Type B pancreatic cell (in vitro differentiated cells): Measurements from ENCODE around the gene CHCHD4. TPM values are rescaled to one million over a fixed set of nuclear protein-coding genes. Genes with fewer than 3 reads are reported as not detected.

ENCODE experiments used
- DNase-seq: peaks from one replicate; pipeline ENCODE4 v3.0.0; 2021; ENCODE audit warnings: mixed read lengths; ENCODE audit not compliant: unreplicated experiment; ENCODE audit errors: extremely low spot score
- H3K27ac Mint-ChIP-seq: 2 replicates; pipeline ENCODE4 v1.8.0; 2021; ENCODE audit warnings: mild to moderate bottlenecking, mixed read lengths
- H3K27me3 Mint-ChIP-seq: 2 replicates; pipeline ENCODE4 v1.8.0; 2021; ENCODE audit warnings: mixed read lengths
- H3K36me3 Mint-ChIP-seq: 2 replicates; pipeline ENCODE4 v1.8.0; 2021; ENCODE audit warnings: mixed read lengths
- H3K4me1 Mint-ChIP-seq: one replicate; pipeline ENCODE4 v1.8.0; 2021; ENCODE audit warnings: mixed read lengths; ENCODE audit not compliant: unreplicated experiment
- H3K4me3 Mint-ChIP-seq: 2 replicates; pipeline ENCODE4 v1.8.0; 2021; ENCODE audit warnings: mild to moderate bottlenecking, mixed read lengths
- H3K9me3 Mint-ChIP-seq: 2 replicates; pipeline ENCODE4 v1.8.0; 2021; ENCODE audit warnings: mixed read lengths
- CTCF ChIP-seq: fragments of 200-600 bp; sonication (generic); conservative IDR thresholded peaks from 2 replicates; pipeline ENCODE4 v1.5.0; 2021; ENCODE audit warnings: antibody characterized with exemption, mild to moderate bottlenecking
- total RNA-seq: library from RNA; stranded (reverse); gene quantifications from 2 replicates; pipeline ENCODE4 v1.2.1, GENCODE V29; 2021; ENCODE audit warnings: low replicate concordance

Gene CHCHD4
- total RNA-seq, 1 donor from 2014 or later = 14.1 TPM

DNA sequence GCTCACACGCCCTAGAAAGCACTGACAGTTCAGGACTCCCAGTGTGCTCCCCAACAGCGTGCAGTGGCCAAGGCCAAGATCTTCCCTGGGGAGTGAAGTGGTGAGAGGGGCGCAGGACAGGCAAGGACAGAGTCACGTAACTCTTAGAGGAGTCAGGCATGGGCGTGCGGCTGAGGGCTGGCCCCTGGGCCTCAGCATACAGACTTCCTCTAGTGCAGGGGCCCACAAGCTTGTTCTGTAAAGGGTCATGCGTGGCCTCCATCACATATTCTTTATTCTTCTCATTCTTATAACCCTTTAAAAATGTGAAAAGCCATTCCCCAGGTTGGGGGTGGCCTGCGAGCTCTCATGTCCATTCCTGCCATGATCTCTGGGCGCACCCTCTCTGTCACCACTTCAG is 25.4 kb upstream of the CHCHD4 start:
- TF ChIP-seq CTCF = no peak
- Mint-ChIP-seq H3K27ac (no peak overlapping the region), H3K4me1 (peaks cover 3% of the 10 kb centered on the region), H3K9me3 (no peaks in the 10 kb centered on the region), H3K4me3 (no peak overlapping the region), H3K27me3 (no peaks in the 10 kb centered on the region), H3K36me3 (peaks cover 17% of the 10 kb centered on the region)
- peak; percentile 53 for DNase-seq

GRCh38 chr3:14148041-14148985 is 23.6 kb upstream of the CHCHD4 start:
- peaks cover 13% of the 10 kb centered on the region for H3K36me3 Mint-ChIP-seq
- peak; percentile 52 for TF ChIP-seq CTCF
- no peak overlapping the region for H3K27ac Mint-ChIP-seq
- peaks cover 14% of the 10 kb centered on the region for H3K4me1 Mint-ChIP-seq
- H3K27me3 Mint-ChIP-seq = no peaks in the 10 kb centered on the region
- H3K9me3 Mint-ChIP-seq = no peaks in the 10 kb centered on the region
- H3K4me3 Mint-ChIP-seq = no peak overlapping the region
- DNase-seq = peak; percentile 60

DNA sequence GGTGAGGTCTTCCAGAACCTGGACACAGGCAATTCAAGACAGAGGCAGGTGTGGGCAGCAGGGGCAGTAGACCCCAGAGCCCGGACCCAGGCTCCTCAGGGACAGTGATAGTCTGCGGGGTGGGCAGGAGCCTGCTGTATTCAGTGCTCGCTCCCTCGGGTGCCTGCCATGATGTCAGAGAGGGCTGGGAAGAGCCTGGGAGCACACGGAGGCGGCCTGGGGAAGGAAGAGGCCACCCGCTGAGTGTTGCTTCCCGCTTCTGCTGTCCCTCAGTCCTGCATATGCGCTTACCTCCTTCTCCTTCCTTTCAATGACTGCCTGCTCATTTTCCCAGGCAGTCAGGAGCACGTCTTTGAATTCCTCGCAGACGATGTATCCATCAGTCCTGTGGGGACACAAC is 22.9 kb upstream of the CHCHD4 start:
- Mint-ChIP-seq H3K9me3 (no peaks in the 10 kb centered on the region), H3K27ac (no peak overlapping the region), H3K27me3 (no peaks in the 10 kb centered on the region), H3K36me3 (peaks cover 13% of the 10 kb centered on the region), H3K4me3 (no peak overlapping the region), H3K4me1 (peaks cover 19% of the 10 kb centered on the region)
- peak; percentile 39 for DNase-seq
- no peak for TF ChIP-seq CTCF

DNA sequence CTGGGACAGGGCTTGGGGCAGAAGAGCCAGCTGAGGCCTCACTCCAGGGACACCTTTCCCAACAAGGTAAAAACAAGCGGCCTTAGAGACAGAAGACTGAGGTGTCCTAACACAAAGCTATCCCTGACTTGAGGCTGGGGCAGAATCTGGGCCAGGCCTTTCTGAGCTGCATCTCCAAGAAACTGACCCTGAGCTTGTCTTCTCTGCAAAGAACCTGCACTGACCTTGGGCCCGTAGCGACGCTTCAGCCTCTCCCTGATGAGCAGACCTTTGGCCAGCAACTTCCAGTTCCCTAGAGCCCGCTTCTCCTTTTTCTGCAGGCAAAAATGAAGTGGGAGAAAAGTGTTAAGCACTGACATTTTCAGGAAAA is 22.4 kb upstream of the CHCHD4 start:
- no peak for TF ChIP-seq CTCF
- Mint-ChIP-seq H3K27me3 (no peaks in the 10 kb centered on the region), H3K4me1 (peaks cover 21% of the 10 kb centered on the region), H3K4me3 (no peak overlapping the region), H3K36me3 (peaks cover 13% of the 10 kb centered on the region), H3K9me3 (no peaks in the 10 kb centered on the region), H3K27ac (no peak overlapping the region)
- peak; percentile 44 for DNase-seq

DNA sequence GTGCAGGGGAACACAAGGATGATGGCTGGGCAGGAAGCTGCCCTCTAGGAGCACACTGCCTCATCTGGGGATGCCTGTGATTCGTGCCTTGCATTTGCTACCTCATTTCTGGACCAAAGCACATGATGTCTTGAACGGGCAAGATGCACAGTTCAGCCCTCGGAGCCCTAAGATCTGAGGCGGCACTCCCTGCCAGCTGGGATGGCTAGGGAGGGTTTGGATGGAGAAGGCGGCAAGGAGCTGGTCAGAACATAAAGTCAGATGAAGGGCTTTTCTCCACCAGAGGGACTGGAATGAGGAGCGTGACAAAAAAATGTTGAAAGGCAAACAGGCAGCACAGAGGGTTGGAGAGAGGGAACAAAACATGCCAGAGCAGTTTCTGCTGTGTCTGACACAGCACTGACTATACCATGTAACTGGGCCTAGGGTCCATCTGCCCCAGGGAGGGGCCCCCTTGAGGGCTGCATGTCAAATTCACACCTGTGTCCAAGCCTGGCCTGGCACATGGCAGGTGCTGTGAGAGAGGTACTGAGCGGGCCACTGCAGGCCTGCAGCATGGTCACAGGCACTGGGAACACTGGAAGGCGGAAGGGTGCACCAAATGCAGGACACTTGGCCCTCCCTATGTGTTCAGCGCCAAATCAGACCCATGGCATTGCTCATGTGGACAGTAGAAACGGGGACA is 21.9 kb upstream of the CHCHD4 start:
- H3K27ac Mint-ChIP-seq = peak overlapping the region; percentile 63
- H3K4me3 Mint-ChIP-seq = no peak overlapping the region
- H3K36me3 Mint-ChIP-seq = peaks cover 17% of the 10 kb centered on the region
- no peaks in the 10 kb centered on the region for H3K27me3 Mint-ChIP-seq
- no peak for TF ChIP-seq CTCF
- peaks cover 21% of the 10 kb centered on the region for H3K4me1 Mint-ChIP-seq
- peak; percentile 49 for DNase-seq
- no peaks in the 10 kb centered on the region for H3K9me3 Mint-ChIP-seq
